Lower leg skin (tissue), 3 donors: ENCODE data around the gene JMJD4.

ENCODE experiments used
- CTCF ChIP-seq, 3 donors: fragments of 450-650 bp; IDR thresholded peaks; one replicate each; pipeline ENCODE4 v1.5.1; 2016; ENCODE audit warnings: antibody characterized with exemption in 3 of 3, mild to moderate bottlenecking in 3 of 3, moderate library complexity in 2 of 3
- POLR2A ChIP-seq, 2 donors: fragments of 450-650 bp; IDR thresholded peaks; one replicate each; pipeline ENCODE4 v1.6.1; 2016 to 2017; ENCODE audit warnings: antibody characterized with exemption in 2 of 2, mild to moderate bottlenecking in 1 of 2, moderate library complexity in 1 of 2

- TF ChIP-seq POLR2A (IDR thresholded peaks at IDR 0.05) (no peak), CTCF (IDR thresholded peaks at IDR 0.05) (no peak)
Observed at GRCh38 chr1:227782226-227782625, 47.1 kb upstream of the JMJD4 start.
